HG03558 (cell line): Measurements from ENCODE around the gene NELFB.

ENCODE experiments used
- ATAC-seq: cut with Tn5 transposase; IDR thresholded peaks from one replicate; pipeline ENCODE4 v1.9.1; 2021; ENCODE audit warnings: moderate number of reproducible peaks; ENCODE audit not compliant: unreplicated experiment; ENCODE audit errors: extremely low read depth

Gene NELFB

DNA sequence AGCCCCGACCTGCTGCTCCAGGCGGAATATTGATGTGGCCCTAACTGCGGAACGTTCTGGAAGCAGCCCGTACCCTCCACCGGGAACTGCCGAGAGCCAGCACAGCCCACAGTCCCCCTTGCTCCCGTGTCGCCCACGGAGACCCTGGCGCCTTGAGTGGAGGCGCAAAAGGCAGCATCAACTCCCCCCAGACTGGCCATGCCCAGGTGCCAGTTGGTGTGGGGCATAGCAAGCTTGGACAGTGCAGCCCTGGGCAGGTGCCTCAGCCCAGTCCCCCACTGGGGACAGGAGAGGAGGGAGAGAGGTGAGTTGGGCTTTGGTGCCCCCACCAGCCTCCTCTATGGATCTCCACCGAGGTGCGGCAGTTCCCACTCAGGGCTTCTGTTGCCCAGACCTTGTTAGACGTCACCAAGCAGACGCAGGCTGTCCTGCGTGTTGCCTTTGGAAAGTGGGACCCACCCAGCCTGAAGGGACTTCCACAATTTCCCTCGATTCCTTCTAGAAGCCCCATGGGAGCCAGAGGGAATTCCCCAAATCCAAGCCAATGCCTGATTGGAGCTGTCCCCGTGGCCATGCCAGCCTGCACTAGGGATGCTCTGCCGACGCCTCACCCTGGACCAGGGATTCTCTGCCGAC is 66.7 kb downstream of the NELFB start:
- no peak for ATAC-seq
